Muscle of leg (tissue), 11 donors: Measurements from ENCODE around the gene ARHGAP21. TPM values are rescaled to one million over a fixed set of nuclear protein-coding genes. Genes with fewer than 3 reads are reported as not detected.

ENCODE experiments used
- DNase-seq: peaks from one replicate; pipeline ENCODE4 v3.0.0; 2013
- H3K27ac ChIP-seq: one replicate; pipeline ENCODE4 v1.5.1; 2013; ENCODE audit warnings: mild to moderate bottlenecking, low read length, control low read depth
- H3K27me3 ChIP-seq: one replicate; pipeline ENCODE4 v1.6.1; 2013; ENCODE audit warnings: low read length; ENCODE audit not compliant: control insufficient read depth, insufficient read depth
- H3K36me3 ChIP-seq: one replicate; pipeline ENCODE4 v1.6.1; 2013; ENCODE audit warnings: low read length; ENCODE audit not compliant: control insufficient read depth, insufficient read depth
- H3K4me1 ChIP-seq: one replicate; pipeline ENCODE4 v1.6.1; 2013; ENCODE audit warnings: low read length; ENCODE audit not compliant: control insufficient read depth, insufficient read depth
- H3K4me3 ChIP-seq: one replicate; pipeline ENCODE4 v1.5.1; 2013; ENCODE audit warnings: low read length, control low read depth
- H3K9me3 ChIP-seq: replicated peaks from 2 replicates; pipeline ENCODE4 v1.6.1; 2013; ENCODE audit warnings: low read depth, low read length; ENCODE audit not compliant: control insufficient read depth
- WGBS: methylation state at CpG from one replicate; pipeline ENCODE4 v1.1.5; 2013; ENCODE audit warnings: missing lambda C conversion rate; ENCODE audit not compliant: insufficient coverage; 5-methylcytosine and 5-hydroxymethylcytosine counted together
- polyA plus RNA-seq, 8 donors: library from polyadenylated mRNA; unstranded; fragments of 120-200 nt; gene quantifications; one replicate each; pipeline versions ENCODE4 v1.2.1 to v1.2.3, GENCODE V29; 2013; ENCODE audit warnings: inconsistent platforms in 1 of 8, low replicate concordance in 1 of 8; ENCODE audit not compliant: insufficient read length in 8 of 8, insufficient read depth in 1 of 8
- total RNA-seq: library from RNA; stranded (reverse); fragments of 120-200 nt; gene quantifications from one replicate; pipeline ENCODE4 v1.2.4, GENCODE V29; 2013

Gene ARHGAP21
- total and polyA plus RNA-seq, 9 donors = 55.0 to 84.8 (median 63.5) TPM

- no CpG with 5 or more reads among the region's 2 CpGs for whole genome bisulfite sequencing
- H3K4me3 ChIP-seq = no peak overlapping the region
- no peaks in the 10 kb centered on the region for H3K9me3 ChIP-seq
- H3K27ac ChIP-seq = no peak overlapping the region
- DNase-seq = no peak
- no peaks in the 10 kb centered on the region for H3K4me1 ChIP-seq
- peaks cover 28% of the 10 kb centered on the region for H3K36me3 ChIP-seq
- no peaks in the 10 kb centered on the region for H3K27me3 ChIP-seq
Observed at GRCh38 chr10:24589265-24589664, 134.4 kb downstream of the ARHGAP21 start.

- Histone ChIP-seq H3K4me1 (no peaks in the 10 kb centered on the region), H3K27me3 (no peaks in the 10 kb centered on the region), H3K36me3 (peaks cover 3% of the 10 kb centered on the region), H3K4me3 (no peak overlapping the region), H3K9me3 (no peaks in the 10 kb centered on the region), H3K27ac (no peak overlapping the region)
- WGBS = no CpG with 5 or more reads among the region's 4 CpGs
- peak; percentile 11 for DNase-seq
Observed at GRCh38 chr10:24579906-24580305, 143.8 kb downstream of the ARHGAP21 start.

- Histone ChIP-seq H3K4me3 (no peak overlapping the region), H3K9me3 (no peaks in the 10 kb centered on the region), H3K27me3 (no peaks in the 10 kb centered on the region), H3K4me1 (no peaks in the 10 kb centered on the region), H3K27ac (no peak overlapping the region), H3K36me3 (peaks cover 1% of the 10 kb centered on the region)
- DNase-seq = no peak
- WGBS = no CpG with 5 or more reads among the region's 1 CpG
Observed at GRCh38 chr10:24579448-24579847, 144.2 kb downstream of the ARHGAP21 start.

GRCh38 chr10:24575481-24576002 is 148.1 kb downstream of the ARHGAP21 start:
- Histone ChIP-seq H3K27me3 (no peaks in the 10 kb centered on the region), H3K27ac (no peak overlapping the region), H3K4me1 (no peaks in the 10 kb centered on the region), H3K4me3 (no peak overlapping the region), H3K9me3 (no peaks in the 10 kb centered on the region), H3K36me3 (no peaks in the 10 kb centered on the region)
- 39% methylated on average over 2 of the region's 10 CpGs for WGBS
- no peak for DNase-seq

GRCh38 chr10:24574578-24575155 is 149.0 kb downstream of the ARHGAP21 start:
- Histone ChIP-seq H3K4me3 (no peak overlapping the region), H3K9me3 (no peaks in the 10 kb centered on the region), H3K27me3 (no peaks in the 10 kb centered on the region), H3K27ac (no peak overlapping the region), H3K4me1 (no peaks in the 10 kb centered on the region), H3K36me3 (no peaks in the 10 kb centered on the region)
- WGBS = 62% methylated on average over 2 of the region's 3 CpGs
- DNase-seq = no peak

- no peak for DNase-seq
- H3K27me3 ChIP-seq = no peaks in the 10 kb centered on the region
- no peak overlapping the region for H3K4me3 ChIP-seq
- no peaks in the 10 kb centered on the region for H3K4me1 ChIP-seq
- H3K36me3 ChIP-seq = no peaks in the 10 kb centered on the region
- H3K27ac ChIP-seq = no peak overlapping the region
- 95% methylated on average over 6 of the region's 9 CpGs for WGBS
- no peaks in the 10 kb centered on the region for H3K9me3 ChIP-seq
Observed at GRCh38 chr10:24574161-24574560, 149.5 kb downstream of the ARHGAP21 start.

- no peaks in the 10 kb centered on the region for H3K36me3 ChIP-seq
Observed at GRCh38 chr10:24571870-24572450, 151.7 kb downstream of the ARHGAP21 start.

GRCh38 chr10:24570658-24571426 is 152.8 kb downstream of the ARHGAP21 start:
- Histone ChIP-seq H3K27me3 (no peaks in the 10 kb centered on the region), H3K36me3 (no peaks in the 10 kb centered on the region), H3K27ac (no peak overlapping the region), H3K9me3 (no peaks in the 10 kb centered on the region), H3K4me3 (no peak overlapping the region), H3K4me1 (no peaks in the 10 kb centered on the region)
- 89% methylated on average over 8 of the region's 9 CpGs for WGBS
- DNase-seq = no peak

More at GRCh38 chr10:24571870-24572450, 151.7 kb downstream of the ARHGAP21 start:
- no peak overlapping the region for H3K4me3 ChIP-seq
- H3K4me1 ChIP-seq = no peaks in the 10 kb centered on the region
- DNase-seq = no peak
- H3K27ac ChIP-seq = no peak overlapping the region
- H3K9me3 ChIP-seq = no peaks in the 10 kb centered on the region
- 75% methylated on average over 2 of the region's 7 CpGs for WGBS
- no peaks in the 10 kb centered on the region for H3K27me3 ChIP-seq

GRCh38 chr10:24569828-24570657 is 153.6 kb downstream of the ARHGAP21 start:
- Histone ChIP-seq H3K9me3 (peaks cover 3% of the 10 kb centered on the region), H3K27me3 (no peaks in the 10 kb centered on the region), H3K4me3 (no peak overlapping the region), H3K4me1 (no peaks in the 10 kb centered on the region), H3K27ac (no peak overlapping the region), H3K36me3 (no peaks in the 10 kb centered on the region)
- DNase-seq = no peak
- 70% methylated on average over 10 of the region's 12 CpGs for WGBS
